HS-5 (cell line): ENCODE results near the gene HSPB8.

ENCODE experiments used
- DNase-seq: peaks from one replicate; pipeline ENCODE4 v3.0.0-alpha.2; 2012; ENCODE audit warnings: low read depth

Gene HSPB8, protein sequence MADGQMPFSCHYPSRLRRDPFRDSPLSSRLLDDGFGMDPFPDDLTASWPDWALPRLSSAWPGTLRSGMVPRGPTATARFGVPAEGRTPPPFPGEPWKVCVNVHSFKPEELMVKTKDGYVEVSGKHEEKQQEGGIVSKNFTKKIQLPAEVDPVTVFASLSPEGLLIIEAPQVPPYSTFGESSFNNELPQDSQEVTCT

GRCh38 chr12:119178544-119179334 is at the start of gene HSPB8:
HSPB8 (plus strand) TSS chr12:119178931; CDS start chr12:119179313, 382 bp downstream.
- DNase-seq, result no peak

DNA sequence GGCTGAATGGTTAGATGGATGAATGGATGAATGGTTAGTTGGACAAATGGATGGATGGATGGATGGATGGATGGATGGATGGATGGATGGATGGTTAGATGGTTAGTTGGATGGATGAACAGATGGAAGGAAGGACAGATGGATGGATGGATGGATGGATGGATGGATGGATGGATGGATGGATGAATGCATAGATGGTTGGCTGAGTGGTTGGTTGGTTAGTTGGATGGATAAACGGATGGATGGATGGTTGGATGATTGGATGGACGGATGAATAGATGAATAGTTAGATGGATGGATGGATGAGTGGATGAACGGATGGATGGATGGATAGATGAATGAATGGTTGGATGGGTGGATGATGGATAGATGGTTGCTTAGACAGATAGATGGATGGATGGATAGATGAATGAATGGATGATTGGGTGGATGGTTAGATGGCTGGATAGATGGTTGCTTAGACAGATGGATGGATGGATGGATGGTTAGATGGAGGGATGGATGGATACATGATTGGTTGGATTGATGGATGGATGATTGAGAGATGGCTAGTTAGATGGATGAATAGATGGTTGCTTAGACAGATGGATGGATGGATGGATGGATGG is 48.8 kb upstream of the HSPB8 start:
- DNase-seq, result no peak

GRCh38 chr12:119130523-119130922 is 48.2 kb upstream of the HSPB8 start:
- DNase-seq, result no peak

DNA sequence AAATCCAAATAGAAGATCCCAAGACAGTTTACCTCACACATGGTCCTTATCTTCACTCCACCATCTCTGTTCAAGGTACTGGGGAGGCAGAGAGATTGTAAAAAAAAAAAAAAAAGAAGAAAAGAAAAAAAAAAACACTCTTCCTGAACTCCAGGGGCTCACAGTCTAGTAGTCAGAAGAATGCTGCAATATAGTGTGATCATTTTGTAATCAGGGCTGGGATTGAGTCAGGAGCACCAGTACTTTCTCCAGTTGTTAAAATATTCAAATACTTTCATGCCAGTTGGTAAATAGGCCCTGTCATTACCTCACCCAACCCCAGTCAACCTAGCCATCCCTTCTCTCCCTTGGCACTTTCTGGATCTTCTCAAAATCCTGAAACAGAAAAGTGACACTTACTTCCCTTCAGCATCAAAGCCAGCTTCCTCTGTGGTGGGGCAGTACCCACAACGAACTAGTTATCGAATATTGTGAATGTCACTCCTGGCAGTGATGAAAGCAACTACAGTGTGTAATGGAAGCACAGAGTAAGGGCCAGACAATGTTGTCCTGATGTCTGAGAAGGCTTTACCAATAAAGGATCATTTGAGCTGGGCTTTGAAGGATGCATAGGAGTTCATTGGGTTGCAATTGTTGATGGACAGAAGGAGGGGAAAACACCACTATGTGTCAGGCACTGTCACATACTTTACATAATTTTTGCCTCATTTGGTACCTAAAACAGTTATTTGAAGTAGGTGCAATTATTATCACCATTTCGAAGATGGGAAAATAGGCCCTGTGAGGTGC is 44.3 kb upstream of the HSPB8 start:
- no peak for DNase-seq

GRCh38 chr12:119136811-119137410 is 41.8 kb upstream of the HSPB8 start:
- DNase-seq, result no peak

GRCh38 chr12:119139448-119139847 is 39.3 kb upstream of the HSPB8 start:
- no peak for DNase-seq

- no peak for DNase-seq
Measured at GRCh38 chr12:119145367-119145766, 33.4 kb upstream of the HSPB8 start.

DNA sequence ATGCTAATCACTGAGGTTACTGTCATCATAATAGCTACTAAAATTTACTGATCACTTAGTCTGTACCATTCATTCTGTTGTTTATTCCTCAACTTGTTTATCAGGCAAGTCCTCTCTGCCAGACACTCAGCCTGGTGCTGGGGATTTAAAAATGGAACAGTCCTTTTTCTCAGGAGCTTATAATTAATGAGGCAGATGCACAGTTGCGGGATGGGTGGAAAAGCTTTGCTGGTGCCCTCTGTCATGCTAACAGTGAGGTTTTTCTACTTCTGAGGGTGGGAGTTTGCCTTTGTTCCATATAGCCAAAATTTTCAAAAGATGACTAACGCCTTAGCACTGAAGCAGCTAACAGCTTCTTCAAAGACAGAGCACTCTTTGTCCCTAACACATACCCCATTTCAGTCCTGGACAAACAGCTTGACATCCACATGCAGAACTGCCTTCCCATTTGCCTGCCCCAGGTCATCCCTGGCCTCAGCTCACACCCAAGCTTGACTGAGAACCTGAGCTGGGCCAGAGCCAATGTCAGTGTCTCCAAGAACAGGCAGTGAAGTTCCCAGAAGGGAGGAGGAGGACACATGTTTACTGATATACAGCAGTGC is 30.8 kb upstream of the HSPB8 start:
- no peak for DNase-seq

- no peak for DNase-seq
Measured at GRCh38 chr12:119149270-119149669, 29.5 kb upstream of the HSPB8 start.

DNA sequence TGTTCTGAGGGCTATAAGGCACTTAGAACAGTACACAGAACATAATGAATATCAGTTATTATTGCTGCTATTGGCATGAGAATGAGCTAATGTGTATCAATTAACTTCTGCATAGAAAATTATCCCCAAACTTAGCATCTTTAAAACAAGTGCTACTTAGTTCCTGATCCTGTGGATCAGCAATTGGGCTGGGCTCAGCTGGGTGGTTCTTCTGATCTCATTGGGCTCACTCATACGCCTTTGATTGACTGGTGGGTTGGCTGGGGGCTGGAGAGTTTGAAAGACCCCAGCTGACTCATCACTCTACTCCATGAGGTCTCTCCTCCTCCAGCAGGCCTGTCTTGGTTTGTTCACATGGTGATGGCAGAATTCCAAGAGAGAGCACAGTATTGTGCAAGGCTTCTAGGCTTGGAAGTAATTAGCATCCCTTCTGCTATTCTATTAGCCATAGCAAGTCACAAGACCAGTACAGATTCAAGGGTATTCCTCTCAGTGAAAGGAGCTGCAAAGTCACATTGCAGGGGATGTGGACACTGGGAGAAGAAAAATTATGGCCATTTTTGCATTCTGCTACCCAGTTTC is 27.2 kb upstream of the HSPB8 start:
- DNase-seq, result no peak

DNA sequence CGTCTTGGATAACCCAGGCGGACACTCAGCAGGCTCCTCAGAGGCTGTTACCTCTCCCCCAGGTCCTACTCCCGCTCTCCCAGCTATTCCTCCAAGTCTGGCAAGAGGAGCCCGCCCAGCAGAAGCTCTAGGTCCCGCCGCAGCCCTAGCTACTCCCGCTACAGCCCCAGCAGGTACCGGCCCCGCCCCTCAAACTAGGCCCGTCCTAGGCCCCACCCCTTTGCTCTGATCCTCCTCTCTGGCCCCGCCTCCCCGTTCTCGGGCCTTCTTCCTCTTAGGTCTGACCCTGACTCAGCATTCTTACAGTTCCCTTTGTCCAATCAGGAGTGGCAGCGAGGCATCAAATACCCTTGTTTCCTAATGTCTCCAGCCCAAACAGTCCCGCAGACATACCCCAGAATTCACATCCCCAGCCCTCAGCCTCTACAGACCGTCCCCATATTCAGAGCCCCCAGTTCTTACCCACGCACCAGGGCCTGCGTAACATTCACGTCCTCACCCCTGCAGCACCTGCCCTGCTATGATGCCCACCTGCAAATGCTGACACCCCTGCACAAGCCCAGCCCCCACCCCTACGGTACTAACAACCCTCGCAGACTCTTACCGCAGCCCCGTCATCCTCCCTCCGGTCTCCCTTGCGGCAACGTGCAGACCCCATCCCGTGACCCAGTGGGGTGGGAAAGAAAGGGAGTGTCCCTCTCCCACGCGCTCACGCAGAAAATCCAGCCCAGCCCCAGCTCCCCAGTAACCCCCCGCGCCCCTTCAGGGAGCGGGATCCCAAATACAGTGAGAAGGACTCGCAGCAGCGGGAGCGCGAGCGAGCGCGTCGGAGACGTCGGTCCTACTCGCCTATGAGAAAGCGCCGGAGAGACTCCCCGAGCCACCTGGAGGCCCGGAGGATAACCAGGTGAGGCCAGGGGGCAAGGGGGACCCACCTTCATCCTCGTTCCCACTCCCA is 25.0 kb upstream of the HSPB8 start:
- DNase-seq, result no peak

GRCh38 chr12:119154435-119154818 is 24.3 kb upstream of the HSPB8 start:
- no peak for DNase-seq

DNA sequence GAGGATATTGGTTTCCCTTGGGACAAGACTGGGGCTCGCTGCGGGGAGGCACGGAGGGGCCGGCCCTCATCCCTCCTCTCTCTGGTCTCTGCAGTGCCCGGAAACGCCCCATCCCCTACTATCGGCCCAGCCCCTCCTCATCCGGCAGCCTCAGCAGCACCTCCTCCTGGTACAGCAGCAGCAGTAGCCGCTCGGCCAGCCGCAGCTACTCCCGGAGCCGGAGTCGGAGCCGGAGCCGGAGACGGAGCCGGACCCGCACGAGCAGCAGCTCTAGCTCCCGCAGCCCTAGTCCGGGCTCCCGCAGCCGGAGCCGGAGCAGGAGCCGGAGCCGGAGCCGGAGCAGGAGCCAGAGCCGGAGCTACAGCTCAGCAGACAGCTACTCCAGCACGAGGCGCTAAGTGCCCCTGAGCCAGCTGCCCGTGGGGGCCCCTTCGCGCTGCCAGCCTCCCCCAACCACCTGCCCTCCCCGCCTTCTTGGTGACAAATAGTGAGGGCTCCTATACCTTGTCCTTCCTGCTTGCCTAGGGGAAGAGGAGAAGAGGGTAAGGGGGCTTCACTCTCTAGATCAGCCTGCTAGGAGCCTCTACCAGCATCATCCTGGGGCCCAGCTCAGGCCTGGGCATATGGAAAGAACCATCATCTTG is 22.2 kb upstream of the HSPB8 start:
- no peak for DNase-seq

- no peak for DNase-seq
Measured at GRCh38 chr12:119157528-119157927, 21.2 kb upstream of the HSPB8 start.

GRCh38 chr12:119157978-119158377 is 20.8 kb upstream of the HSPB8 start:
- no peak for DNase-seq

GRCh38 chr12:119158402-119158801 is 20.3 kb upstream of the HSPB8 start:
- no peak for DNase-seq

GRCh38 chr12:119159844-119160243 is 18.9 kb upstream of the HSPB8 start:
- DNase-seq, result no peak

- DNase-seq, result no peak
Measured at GRCh38 chr12:119167902-119168301, 10.8 kb upstream of the HSPB8 start.

DNA sequence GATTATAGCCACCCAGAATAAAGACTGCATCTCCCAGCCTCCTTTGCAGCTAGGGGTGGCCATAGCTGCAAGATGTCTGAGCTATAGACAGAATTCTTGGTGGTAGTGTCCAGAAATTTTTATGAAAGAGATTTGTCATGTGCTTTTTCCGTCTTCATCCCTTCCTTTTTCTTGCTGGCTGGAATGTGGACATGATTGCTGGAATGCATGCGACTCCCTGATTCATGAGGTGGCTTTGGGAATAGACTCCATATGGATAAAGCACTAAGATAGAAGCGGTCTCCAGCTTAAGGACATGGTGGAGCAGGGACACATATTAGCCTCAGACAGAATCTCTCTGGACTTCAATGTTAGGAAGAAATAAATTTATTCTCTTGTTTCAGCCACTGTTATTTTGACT is 10.0 kb upstream of the HSPB8 start:
- no peak for DNase-seq

GRCh38 chr12:119169150-119169549 is 9.6 kb upstream of the HSPB8 start:
- DNase-seq, result no peak
